HG02588 (cell line): ENCODE measurements around the gene TBCD.

Experiments used
- ATAC-seq: cut with Tn5 transposase; IDR thresholded peaks from one replicate; pipeline ENCODE4 v1.9.1; 2021; ENCODE audit warnings: mild to moderate bottlenecking, moderate library complexity; ENCODE audit not compliant: unreplicated experiment

The TBCD gene

GRCh38 chr17:82789051-82789592 lies 37.3 kb downstream of the TBCD start:
- ATAC-seq = no peak

- ATAC-seq = no peak
These were observed 37.9 kb downstream of the TBCD start for GRCh38 chr17:82789806-82790205.

- no peak for ATAC-seq
These were observed 38.5 kb downstream of the TBCD start for GRCh38 chr17:82790391-82790790.

GRCh38 chr17:82791532-82791931 lies 39.7 kb downstream of the TBCD start:
- no peak for ATAC-seq

GRCh38 chr17:82793974-82794630 lies 42.2 kb downstream of the TBCD start:
- ATAC-seq = no peak

- no peak for ATAC-seq
These were observed 43.1 kb downstream of the TBCD start for GRCh38 chr17:82794781-82795482.

GRCh38 chr17:82795615-82796014 lies 43.8 kb downstream of the TBCD start:
- no peak for ATAC-seq

GRCh38 chr17:82797061-82797460 lies 45.2 kb downstream of the TBCD start:
- no peak for ATAC-seq

GRCh38 chr17:82798752-82799151 lies 46.9 kb downstream of the TBCD start:
- ATAC-seq = no peak

GRCh38 chr17:82799591-82799990 lies 47.7 kb downstream of the TBCD start:
- ATAC-seq = no peak

- no peak for ATAC-seq
These were observed 49.0 kb downstream of the TBCD start for GRCh38 chr17:82800885-82801284.

GRCh38 chr17:82801377-82801970 lies 49.6 kb downstream of the TBCD start:
- ATAC-seq = no peak

GRCh38 chr17:82802075-82802780 lies 50.4 kb downstream of the TBCD start:
- ATAC-seq = no peak

- ATAC-seq = no peak
These were observed 51.3 kb downstream of the TBCD start for GRCh38 chr17:82803185-82803584.

- ATAC-seq = no peak
These were observed 51.7 kb downstream of the TBCD start for GRCh38 chr17:82803606-82804005.

- no peak for ATAC-seq
These were observed 52.8 kb downstream of the TBCD start for GRCh38 chr17:82804442-82805191.

GRCh38 chr17:82805254-82805653 lies 53.4 kb downstream of the TBCD start:
- no peak for ATAC-seq

GRCh38 chr17:82805823-82806222 lies 54.0 kb downstream of the TBCD start:
- no peak for ATAC-seq

GRCh38 chr17:82806645-82807044 lies 54.8 kb downstream of the TBCD start:
- no peak for ATAC-seq

GRCh38 chr17:82807101-82807500 lies 55.2 kb downstream of the TBCD start:
- ATAC-seq = no peak

- ATAC-seq = no peak
These were observed 55.7 kb downstream of the TBCD start for GRCh38 chr17:82807562-82807961.
